Stimulated activated CD8-positive, alpha-beta memory T cell treated with anti-CD3 and anti-CD28 coated beads, Interleukin-7, amount 100 ng/mL, for 24 hours (primary cell): ENCODE measurements around the gene NDE1.

Source experiments
- DNase-seq: peaks from one replicate; pipeline ENCODE4 v3.0.0-alpha.2; 2020; ENCODE audit warnings: low read depth

The NDE1 gene

GRCh38 chr16:15769239-15769638, 119.2 kb downstream of the NDE1 start:
- DNase-seq: no peak

GRCh38 chr16:15770107-15770506, 120.1 kb downstream of the NDE1 start:
- DNase-seq: no peak

- DNase-seq: no peak
Measured at GRCh38 chr16:15770512-15770911, 120.5 kb downstream of the NDE1 start.

GRCh38 chr16:15771694-15772093, 121.6 kb downstream of the NDE1 start:
- no peak for DNase-seq

- DNase-seq: no peak
Measured at GRCh38 chr16:15772579-15773293, 122.7 kb downstream of the NDE1 start.

GRCh38 chr16:15773968-15774367, 123.9 kb downstream of the NDE1 start:
- no peak for DNase-seq

- DNase-seq: no peak
Measured at GRCh38 chr16:15775209-15775608, 125.2 kb downstream of the NDE1 start.

GRCh38 chr16:15775663-15776304, 125.7 kb downstream of the NDE1 start:
- DNase-seq: no peak
